NCI-H1436 treated with DMSO at 0.1 percent for 48 hours (cell line): ENCODE results near the gene ARHGAP24.
"Not testable (repeated sequence)": the region's sequence is repeated elsewhere in the genome, so short reads cannot be mapped to it uniquely, and the experiment has no call there.

ENCODE experiments used
- DNase-seq: peaks from one replicate; lab custom pipeline; 2025; lab: John Stamatoyannopoulos, UW

Gene ARHGAP24

DNA sequence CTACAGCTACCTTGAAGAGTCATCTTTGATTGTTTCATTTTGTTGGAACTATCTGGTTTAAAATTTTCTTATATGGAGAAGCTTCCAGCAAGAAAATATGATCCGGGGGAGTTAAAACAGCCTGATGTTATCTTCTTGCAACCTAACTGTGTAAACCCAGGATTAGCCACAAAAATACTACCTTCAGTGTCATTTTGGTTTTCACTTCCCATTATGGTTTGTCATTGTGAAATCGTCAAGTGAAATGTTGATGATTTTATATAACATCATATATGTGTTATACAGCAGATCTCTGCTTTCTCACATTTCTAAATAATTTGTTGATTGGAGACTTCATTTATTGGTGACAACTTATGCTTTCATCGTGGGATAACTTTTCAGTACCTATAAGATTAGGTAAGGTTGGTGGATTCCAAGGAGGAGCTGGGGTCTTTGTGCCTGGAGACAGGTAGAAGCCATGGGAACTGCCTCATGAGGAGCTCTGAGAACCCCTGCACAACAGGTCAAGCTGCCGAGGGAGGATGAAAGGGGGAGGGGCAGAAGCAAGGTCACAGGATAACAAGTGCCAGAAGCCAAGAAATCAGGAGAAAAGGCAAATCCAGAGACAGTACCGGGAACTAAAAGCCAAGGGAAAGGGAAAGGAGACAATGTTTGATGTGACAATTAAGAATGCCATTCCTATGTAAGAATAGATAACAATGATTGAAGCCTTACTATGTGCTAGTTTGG, 7.2 kb downstream of the ARHGAP24 start:
- no peak for DNase-seq

DNA sequence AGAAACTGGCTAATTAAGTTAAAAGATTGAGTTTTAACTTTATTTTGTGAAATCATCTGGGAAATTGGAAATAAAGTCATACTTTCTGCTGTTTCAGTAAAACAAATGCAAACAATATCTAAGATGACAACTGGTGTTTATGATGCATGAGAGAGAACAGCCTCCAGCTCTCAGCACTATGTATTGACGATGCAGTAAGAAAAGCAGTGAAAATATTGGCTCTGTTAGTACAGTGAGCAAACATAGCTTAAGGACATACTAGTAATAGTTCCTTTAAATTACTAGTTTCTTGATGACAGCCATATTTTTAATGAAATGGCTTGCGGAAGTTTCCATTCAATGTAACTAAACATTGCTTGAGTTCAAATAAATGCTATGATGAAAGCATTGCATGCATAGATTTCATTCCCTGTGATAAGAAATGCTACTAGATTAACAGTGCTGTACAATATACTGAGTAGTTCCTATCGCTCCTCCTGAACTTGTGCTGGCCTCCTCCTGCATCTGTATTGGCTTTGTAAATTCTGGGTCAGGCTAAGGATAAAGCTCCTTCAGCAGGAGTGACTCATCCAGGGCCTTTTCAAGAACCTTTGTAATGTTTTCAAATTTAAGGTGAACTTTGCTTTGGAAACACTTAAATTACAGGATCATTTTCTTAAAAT, 11.6 kb downstream of the ARHGAP24 start:
- DNase-seq: peak; percentile 9

DNA sequence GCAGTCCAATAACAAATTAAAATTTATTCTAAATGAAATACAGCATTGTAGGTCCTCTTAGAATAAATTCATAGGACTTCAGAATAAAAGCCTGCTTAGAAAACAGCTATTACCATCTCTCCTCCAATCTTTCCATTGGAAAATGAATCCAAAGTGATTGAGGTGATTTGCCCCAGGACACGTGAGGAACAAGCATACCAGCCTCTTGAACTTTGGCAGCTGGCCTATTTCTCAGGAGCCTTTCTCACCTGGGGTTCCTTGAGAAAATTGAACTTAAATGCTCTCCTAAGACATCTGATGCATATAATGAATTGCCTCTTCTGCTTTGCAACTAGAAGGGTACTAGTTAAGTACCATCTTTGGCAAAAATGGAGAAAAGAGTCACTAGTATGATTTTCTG, 13.5 kb downstream of the ARHGAP24 start:
- peak; percentile 48 for DNase-seq

DNA sequence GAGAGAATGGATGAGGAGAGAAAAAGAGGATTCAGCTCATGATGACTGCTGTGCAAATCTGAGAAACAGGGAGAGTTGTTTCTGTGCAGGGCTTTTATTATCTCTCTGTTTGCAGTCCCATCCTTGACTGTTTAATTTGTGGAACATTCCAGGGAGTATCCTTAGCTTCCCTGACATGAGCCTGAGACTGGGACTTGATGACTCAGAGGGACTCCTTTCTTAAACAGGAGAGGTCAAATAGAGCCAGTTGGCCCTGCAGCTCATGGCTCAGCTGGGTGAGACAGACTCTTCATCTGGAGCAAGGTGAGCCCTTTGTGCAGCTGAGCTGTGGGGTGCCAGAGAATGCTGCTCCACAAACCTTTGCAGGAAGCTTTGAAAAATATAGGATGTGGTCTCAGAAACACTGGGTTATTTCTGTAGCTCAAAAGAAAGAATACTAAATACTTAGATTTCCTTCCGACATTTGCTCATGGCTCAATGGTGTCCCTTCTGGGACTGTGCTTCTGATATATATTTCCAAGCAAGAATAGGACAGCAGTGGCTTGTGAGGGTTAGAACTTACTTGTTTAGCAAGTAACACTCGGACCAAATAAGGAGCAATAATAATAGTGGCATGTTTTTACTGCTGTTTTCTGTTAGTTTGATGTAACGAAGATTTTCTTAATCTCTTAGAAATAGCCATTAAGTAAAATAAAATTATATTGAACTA, 14.5 kb downstream of the ARHGAP24 start:
- DNase-seq: no peak

DNA sequence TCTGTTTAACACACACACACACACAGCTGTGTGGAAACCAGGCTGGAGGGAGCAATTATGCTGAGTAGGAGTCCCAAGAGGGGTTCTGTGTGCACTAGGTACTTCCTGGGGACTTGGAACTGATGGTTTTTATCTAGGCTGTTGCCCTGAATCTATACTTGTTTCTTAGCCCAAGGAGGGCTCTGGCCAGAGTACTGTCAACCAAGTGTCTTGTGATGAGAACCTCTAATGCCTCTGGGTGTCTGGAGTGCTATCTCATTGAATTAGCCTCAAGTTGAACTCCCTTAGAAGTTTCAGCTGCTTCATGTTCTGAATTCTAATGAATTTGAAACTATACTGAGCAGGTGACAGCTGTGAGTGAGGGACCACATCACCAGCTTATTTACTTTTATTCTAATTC, 16.6 kb downstream of the ARHGAP24 start:
- peak; percentile 82 for DNase-seq

DNA sequence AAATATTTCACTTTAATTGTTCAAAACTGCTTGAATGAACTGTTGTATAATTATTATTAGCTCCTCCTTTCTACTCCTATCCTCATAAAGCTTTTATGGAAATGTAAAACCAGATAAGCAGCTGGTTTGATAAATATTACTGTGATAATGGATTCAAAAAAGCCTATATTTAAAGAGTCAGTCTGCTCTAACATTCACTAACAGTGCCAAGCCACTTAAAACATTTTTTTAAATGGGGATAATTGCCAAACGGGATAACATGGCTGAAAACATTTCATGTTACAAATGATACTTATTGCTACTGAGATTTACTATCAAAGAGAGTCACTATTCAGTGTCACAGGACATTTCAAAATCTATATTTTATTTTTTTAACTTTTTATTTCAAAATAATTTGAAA, 17.4 kb downstream of the ARHGAP24 start:
- peak; percentile 11 for DNase-seq

DNA sequence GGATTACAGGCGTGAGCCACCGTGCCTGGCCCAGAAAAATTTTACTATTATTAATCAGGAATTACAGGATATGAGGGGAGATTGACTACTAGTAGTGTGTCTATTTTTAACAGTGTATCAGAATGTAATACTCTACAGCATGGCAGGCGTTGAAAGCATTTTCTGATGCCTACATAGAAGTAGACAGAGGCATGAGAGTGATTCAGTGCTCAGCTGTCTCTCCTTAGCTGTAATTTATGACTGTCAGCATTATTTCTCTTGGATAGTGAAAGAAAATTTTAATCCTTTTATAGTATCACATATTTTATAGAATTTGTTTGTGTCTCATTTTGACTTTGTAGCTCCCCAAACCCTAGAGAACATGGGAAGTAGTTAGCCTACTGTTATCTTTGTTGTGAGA, 20.7 kb downstream of the ARHGAP24 start:
- no peak for DNase-seq

DNA sequence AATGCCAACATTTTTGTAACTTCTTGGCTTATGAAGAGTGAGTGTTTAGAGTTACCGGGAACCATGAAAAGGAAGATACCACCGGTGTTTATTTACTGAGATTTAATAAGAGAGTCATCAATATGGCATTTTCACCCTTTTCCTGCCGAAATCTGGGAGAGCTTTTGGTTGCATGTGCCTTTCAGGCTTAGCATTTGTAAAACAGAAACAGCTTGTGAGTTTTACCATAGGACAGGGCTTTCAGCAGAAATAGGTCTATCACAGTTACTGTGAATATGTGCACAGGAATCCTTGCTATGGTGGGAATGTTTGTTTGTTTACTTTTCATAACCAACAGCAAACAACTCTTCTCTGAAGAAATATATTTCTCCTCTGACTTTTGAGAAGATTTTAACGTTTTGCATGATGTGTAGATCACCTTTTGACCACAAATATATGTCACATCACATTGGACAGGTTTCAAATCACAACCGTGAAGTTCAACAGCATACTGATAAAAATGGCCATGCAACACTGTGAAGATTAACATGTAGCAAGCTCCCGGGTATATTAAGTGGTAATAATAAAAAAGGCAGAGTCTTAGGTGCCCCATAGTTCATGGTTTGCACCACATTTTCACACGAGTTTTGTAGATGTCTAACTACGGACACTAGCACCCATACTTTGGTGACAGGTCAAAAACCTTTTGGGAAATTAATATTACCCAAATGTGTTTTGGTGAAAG, 21.3 kb downstream of the ARHGAP24 start:
- DNase-seq: no peak

DNA sequence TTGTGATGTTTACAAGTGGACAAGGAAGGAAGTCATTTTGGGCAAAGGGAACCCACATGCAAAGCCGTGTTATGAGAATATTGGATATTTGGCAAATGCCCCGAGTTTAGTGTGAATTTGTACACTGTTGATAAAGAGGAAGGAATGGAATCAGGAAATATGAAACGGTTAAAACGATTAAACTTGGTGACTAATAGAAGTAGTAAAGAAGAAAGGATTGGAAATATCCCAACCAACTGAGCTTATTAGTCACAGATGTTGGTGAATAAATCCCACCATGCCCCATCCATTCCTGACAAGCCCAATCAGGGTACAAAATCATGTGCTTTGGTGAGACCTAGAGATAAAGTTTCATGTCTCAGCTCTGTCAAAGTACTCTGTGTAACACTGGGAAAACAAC, 22.0 kb downstream of the ARHGAP24 start:
- DNase-seq: no peak

DNA sequence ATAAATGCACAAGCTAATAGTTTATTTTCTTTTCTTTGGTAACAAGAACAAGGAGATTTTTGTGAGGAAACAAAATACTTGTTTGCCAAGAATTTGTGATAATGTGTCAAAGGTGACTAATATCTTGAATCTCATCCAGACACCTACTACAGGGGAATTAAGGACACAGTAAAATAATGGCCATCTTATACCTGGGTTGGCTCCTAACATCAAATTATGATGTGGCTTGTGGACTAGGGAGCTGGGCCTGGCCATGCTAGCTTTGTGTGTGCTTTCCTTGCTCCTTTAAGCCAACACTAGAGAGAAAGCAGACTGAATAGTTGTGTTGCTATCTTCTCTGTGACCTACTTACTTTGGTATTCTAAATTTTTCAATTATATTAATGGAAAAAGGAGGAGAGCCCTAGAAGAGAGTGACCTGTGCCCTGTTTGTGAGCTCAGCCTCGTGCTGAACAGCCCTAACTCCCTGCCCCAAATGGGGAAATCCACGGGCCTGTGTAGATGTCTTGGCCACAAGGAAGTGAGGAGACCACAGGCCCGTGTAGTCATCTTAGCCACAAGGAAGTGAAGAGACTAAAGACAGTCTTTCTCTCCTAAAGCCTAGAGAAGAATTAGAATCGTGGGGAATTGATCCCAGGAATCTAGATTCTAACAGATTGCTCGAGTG, 23.3 kb downstream of the ARHGAP24 start:
- no peak for DNase-seq

DNA sequence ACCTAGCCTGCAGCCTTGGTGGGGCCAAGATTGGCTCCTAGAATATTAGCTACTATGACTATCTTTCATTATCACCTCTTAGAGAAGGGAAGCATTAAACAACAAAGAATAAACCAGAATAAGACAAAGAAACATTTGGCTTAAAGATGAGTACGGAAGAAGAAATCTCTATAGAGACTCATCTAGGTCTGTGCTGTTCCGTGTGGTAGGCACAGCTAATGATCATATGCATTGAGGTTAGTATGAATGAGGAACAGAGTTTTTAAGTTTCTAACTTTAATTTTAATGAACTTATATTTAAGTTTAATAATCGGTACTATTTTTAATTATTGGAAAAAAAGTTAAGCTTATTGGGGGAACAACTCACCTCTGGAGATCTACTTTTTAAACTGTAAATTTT, 24.6 kb downstream of the ARHGAP24 start:
- no peak for DNase-seq

DNA sequence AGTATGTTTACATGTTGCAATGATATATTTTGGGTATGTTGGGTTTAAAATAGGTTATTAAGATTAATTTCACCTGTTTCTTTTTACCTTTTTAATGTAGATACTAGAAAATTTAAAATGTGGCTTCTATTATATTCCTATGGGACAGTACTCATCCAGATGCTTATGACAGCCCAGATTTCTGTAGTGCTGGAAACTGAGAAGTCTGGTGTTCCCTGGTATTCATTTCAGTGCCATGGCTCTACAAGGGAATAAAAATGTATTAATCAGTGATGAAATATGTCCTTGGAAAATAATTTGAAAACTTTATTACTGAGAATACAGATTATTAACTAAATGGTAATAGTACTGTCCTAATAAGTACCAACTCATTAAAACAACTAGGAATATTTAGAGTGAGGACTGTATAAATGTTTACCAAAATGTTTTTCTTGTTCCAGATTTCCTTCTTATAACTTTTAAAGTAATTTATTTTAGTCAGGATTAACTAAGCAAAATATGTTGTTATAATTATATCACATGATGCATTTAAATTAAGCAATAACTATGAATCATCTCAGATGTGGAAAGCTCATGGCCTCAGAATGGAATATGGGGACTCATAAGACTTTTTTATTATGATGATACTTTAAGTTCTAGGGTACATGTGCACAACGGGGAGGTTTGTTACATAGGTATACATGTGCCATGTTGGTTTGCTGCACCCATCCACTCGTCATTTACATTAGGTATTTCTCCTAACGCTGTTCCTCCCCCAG, 25.3 kb downstream of the ARHGAP24 start:
- DNase-seq: no peak

DNA sequence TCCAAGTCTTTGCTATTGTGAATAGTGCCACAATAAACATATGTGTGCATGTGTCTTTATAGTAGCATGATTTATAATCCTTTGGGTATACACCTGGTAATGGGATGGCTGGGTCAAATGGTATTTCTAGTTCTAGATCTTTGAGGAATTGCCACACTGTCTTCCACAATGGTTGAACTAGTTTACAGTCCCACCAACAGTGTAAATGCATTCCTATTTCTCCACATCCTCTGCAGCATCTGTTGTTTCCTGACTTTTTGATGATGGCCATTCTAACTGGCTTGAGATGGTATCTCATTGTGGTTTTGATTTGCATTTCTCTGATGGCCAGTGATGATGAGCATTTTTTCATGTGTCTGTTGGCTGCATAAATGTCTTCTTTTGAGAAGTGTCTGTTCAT, 26.2 kb downstream of the ARHGAP24 start:
- DNase-seq: not testable (repeated sequence)

DNA sequence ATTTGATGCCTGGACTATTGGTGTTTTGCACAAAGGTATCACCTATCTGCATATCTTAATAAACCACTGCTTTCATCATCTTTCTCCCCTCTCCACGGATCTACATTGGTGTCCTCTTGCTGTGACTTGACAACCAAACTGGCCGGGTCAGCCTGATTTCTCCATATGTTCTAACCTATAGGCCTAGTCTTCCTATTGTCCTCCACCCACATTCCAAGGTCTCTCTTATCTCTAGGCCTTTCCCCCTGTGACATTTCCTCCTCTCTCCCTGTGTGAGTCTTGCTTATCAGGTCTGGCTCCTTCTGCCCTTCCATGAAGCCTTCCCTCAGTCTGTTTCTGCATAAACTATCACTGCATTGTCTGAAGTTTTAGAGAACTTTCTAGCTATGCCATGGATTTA, 33.7 kb downstream of the ARHGAP24 start:
- no peak for DNase-seq

DNA sequence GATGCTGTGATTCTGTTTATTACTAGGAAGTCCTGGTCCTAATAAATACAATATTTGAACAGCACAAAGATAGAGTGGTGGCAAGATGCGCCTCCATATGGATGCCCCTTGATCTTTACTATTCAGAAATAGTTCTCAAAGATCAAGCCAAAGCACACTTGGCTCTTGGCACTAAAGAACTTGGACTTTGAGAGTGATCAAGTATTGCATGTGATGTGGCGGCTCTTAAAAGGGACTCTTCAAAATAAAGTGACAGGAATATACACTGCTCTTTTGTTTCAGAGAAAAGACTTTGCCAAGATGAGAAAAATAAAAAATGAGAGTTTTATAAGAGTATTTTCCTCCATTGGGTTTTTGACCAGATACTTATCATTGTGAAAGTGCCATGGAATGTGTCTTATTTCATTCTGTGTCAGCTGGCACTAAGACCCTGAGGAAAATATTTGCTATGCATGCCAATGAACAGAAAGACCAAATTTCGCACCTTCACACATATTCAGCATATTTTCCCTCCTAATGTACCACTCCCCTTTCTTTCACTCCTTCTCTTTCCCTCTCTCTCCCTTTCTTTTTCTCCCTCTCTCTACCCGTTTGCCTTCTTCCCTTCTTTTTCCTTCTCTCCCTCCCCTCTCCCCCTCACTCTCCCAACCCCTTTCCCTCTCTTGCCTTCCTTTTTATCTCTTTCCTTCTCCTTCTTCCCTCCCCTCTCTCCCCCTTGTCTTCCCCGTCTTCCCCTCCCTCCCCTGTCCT, 35.1 kb downstream of the ARHGAP24 start:
- DNase-seq: no peak

DNA sequence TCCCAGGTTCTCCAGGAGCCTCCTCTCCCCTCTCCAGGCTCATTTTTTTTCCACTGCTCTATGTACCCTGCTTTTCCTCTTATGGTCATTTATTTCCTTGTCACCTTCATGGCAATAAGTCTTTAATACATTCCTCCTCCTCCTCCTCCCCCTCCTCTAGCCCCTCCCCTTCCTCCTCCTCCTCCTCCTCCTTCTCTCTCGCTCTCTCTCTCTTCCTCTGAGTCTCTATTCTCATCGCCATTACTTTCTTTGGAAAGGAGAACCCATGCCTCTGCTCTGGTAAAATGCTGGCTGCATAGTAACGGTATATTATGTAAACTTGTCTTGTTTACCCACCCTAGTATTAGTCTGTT, 35.7 kb downstream of the ARHGAP24 start:
- DNase-seq: no peak

DNA sequence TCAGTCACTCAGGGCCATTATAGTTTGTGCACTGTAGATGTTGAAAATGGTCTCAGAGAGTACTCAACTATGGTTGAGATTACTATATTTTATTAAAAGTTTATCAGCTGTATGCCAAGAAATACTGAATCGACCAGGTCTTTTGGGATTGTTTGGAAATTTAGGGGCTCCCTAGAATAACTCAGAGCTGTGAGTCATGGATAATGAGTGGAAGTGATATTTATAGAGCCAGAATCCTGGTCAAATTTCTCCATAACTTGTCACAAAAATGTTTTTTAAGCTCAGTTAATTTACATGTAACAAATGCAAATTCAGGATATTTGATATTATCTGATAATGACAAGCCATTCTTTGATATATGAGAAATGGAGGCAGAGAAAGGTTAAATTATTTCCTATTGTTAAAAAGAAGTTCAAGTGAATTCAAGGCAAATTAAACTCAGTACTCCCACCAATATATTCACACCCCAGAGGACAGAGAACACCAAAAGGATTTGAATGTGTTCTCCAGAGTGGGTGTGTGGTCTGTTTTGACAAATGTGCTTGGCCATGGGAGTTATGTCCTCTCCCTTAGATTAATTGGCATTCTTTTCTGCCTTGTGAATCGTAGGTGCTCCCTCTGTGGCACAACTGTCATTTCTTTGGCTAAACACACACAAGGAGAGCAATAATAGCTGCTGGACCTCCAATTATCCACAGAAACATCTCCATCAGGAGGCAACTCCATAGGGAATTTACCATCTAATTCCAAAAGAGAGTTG, 37.7 kb downstream of the ARHGAP24 start:
- DNase-seq: no peak

DNA sequence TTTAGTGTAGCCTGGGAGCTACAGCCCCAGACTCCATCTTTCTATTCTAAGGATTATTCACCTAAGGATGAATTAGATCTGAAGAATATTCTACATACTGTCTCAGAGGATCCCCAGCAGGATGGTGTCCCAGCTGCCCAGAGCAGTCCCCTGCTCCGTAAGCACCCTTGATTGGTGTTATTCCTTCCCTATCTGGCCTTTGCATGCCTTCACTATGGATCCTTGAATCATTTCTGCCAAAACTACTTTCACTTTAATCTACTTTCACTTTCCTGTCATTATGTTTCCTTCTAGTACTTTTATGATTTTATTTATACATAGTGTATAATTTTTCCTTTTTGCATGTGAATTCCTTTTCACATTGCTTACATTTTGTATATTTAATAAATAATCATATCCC, 39.2 kb downstream of the ARHGAP24 start:
- DNase-seq: no peak

DNA sequence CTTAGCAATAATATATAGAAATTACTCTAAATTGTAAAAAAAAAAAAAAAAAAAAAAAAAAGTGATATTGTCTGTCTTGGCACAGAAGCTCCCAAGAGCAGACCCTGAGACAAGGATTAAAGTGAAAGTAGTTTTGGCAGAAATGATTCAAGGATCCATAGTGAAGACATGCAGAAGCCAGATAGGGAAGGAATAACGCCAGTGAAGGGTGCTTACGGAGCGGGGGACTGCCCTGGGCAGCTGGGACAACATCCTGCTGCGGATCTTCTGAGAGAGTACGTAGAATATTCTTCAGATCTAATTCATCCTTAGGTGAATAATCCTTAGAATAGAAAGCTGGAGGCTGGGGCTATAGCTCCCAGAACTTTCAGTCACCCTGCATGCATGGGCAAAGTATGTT, 39.8 kb downstream of the ARHGAP24 start:
- no peak for DNase-seq

DNA sequence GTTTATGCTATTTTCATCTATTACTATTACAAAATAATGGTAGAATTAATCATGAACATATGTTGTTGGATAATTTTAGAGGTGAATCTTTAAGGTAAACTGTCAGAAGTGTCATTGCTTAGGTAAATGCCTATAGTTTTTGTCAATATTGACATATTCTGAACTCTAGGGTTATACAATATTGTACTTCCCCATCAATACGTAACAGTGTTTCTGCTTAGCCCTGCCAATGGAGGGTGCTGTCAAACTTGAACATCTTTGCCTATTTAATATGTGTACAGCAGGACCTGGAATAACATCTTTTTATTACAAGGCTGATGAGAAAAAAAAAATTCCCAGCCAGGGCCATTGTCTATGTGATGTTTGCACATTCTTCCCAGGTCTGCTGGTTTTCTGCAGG, 40.8 kb downstream of the ARHGAP24 start:
- DNase-seq: no peak
